Measurements from ENCODE around the gene SLC30A4. TPM values are rescaled to one million over a fixed set of nuclear protein-coding genes. Genes with fewer than 3 reads are reported as not detected.

The SLC30A4 gene
- total RNA-seq, 2 experiments from 2014 or later: 2.1 to 2.3 TPM

DNA sequence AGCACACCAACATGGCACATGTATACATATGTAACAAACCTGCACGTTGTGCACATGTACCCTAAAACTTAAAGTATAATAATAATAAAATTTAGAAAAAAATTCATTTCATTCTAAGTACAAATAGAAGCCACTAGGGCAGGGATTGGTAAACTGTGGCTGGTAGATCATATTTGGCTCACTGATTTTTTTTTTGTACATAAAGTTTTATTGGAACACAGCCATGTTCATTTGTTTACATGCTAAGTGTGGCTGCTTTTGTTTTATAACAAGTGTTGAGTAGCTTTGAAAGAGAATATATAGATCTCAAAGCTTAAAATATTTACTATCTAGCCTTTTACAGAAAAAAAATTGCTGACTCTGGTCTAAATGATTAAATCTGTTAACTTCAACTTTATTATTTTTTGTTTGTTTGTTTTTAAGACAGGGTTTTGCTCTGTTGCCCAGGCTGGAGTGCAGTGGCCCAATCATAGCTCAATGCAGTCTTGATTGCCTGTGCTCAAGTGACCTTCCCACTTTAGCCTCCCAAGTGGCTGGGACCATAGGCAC, 32.8 kb downstream of the SLC30A4 start:
- H3K27me3 Mint-ChIP-seq: no peaks in the 10 kb centered on the region
- Histone ChIP-seq H3K4me3 (ENCODE audit: low read length) (no peak overlapping the region), H3K36me3 (ENCODE audit: insufficient read depth, low read length) (no peaks in the 10 kb centered on the region), H3K4me1 (ENCODE audit: insufficient read depth, low read length) (no peaks in the 10 kb centered on the region), H3K27ac (ENCODE audit: low read depth in 1 of 2, low read length in 2 of 2) (no peak overlapping the region), H3K27me3 (ENCODE audit: control insufficient read depth in 1 of 2, insufficient read depth in 2 of 2, low read length in 2 of 2) (no peaks in the 10 kb centered on the region), H3K9me3 (ENCODE audit: control insufficient read depth in 1 of 2, insufficient read depth in 1 of 2, low read length in 2 of 2) (no peaks in the 10 kb centered on the region)
- TF ChIP-seq, protein P1, sequence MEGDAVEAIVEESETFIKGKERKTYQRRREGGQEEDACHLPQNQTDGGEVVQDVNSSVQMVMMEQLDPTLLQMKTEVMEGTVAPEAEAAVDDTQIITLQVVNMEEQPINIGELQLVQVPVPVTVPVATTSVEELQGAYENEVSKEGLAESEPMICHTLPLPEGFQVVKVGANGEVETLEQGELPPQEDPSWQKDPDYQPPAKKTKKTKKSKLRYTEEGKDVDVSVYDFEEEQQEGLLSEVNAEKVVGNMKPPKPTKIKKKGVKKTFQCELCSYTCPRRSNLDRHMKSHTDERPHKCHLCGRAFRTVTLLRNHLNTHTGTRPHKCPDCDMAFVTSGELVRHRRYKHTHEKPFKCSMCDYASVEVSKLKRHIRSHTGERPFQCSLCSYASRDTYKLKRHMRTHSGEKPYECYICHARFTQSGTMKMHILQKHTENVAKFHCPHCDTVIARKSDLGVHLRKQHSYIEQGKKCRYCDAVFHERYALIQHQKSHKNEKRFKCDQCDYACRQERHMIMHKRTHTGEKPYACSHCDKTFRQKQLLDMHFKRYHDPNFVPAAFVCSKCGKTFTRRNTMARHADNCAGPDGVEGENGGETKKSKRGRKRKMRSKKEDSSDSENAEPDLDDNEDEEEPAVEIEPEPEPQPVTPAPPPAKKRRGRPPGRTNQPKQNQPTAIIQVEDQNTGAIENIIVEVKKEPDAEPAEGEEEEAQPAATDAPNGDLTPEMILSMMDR (IDR thresholded peaks at IDR 0.05): no peak
- no peak for ATAC-seq (ENCODE audit: poor library complexity)
- no peaks in the 10 kb centered on the region for H3K9me3 Mint-ChIP-seq
- no peak overlapping the region for H3K27ac Mint-ChIP-seq
- POLR2A ChIA-PET: no interaction called here
- intact Hi-C loops (cut with DNase I, micrococcal nuclease): no loop called here
- no peak for DNase-seq
- no peaks in the 10 kb centered on the region for H3K4me1 Mint-ChIP-seq (ENCODE audit: low read depth)
- CTCF ChIA-PET: no interaction called here
- H3K4me3 Mint-ChIP-seq: no peak overlapping the region
- H3K36me3 Mint-ChIP-seq (ENCODE audit: low read depth): peaks cover 13% of the 10 kb centered on the region

DNA sequence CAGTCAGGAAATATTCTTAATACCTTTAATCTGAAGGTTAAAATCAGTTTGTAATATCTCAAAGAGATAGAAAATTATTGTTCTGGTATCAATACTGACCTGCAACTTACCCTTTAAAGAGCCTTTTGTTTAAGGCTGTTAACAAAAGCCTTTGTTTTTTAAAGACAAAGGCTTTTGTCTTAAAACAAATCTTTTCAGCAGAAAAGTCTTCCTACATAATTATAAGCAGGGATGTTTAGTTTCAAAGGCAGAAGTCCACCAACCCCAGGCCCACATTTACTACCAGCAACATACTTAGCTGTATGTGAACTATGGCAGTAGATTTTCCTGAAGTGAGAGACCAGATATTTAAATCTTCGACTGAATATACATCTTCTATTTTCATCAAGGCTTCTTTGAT, 36.2 kb downstream of the SLC30A4 start:
- Mint-ChIP-seq H3K27me3 (no peaks in the 10 kb centered on the region), H3K9me3 (no peaks in the 10 kb centered on the region), H3K4me3 (no peak overlapping the region), H3K4me1 (ENCODE audit: low read depth) (no peaks in the 10 kb centered on the region), H3K36me3 (ENCODE audit: low read depth) (peaks cover 13% of the 10 kb centered on the region), H3K27ac (no peak overlapping the region)
- Histone ChIP-seq H3K36me3 (ENCODE audit: insufficient read depth, low read length) (no peaks in the 10 kb centered on the region), H3K9me3 (ENCODE audit: control insufficient read depth in 1 of 2, insufficient read depth in 1 of 2, low read length in 2 of 2) (no peaks in the 10 kb centered on the region), H3K27ac (ENCODE audit: low read depth in 1 of 2, low read length in 2 of 2) (no peak overlapping the region), H3K4me1 (ENCODE audit: insufficient read depth, low read length) (no peaks in the 10 kb centered on the region), H3K27me3 (ENCODE audit: control insufficient read depth in 1 of 2, insufficient read depth in 2 of 2, low read length in 2 of 2) (no peaks in the 10 kb centered on the region), H3K4me3 (ENCODE audit: low read length) (no peak overlapping the region)
- no peak for ATAC-seq (ENCODE audit: poor library complexity)
- ChIA-PET POLR2A (no interaction called here), CTCF (no interaction called here)
- DNase-seq: no peak
- TF ChIP-seq, protein P1 (IDR thresholded peaks at IDR 0.05): no peak
- intact Hi-C loops (cut with DNase I, micrococcal nuclease): no loop called here

DNA sequence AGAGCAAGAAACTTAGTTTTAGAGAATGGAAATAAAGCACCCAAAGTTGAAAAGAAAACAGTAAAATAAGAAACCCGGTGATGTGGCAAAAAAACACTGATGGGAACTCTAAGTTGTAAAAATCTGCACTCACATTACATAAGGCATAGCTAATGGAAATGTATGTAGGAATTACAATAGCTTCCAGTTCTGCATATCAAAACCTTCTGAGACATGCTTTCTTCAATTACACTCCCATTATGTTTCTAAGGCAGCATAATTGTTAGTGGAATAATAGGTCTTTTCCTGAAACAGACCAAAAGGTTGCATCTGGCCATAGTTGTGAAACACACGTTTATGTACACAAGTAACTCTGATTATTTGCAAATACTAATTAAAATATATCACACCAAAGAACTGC, 41.4 kb downstream of the SLC30A4 start:
- Mint-ChIP-seq H3K9me3 (no peaks in the 10 kb centered on the region), H3K27ac (no peak overlapping the region), H3K4me1 (ENCODE audit: low read depth) (no peaks in the 10 kb centered on the region), H3K36me3 (ENCODE audit: low read depth) (peaks cover 5% of the 10 kb centered on the region), H3K4me3 (no peak overlapping the region), H3K27me3 (no peaks in the 10 kb centered on the region)
- no peaks in the 10 kb centered on the region for H3K27me3 ChIP-seq (ENCODE audit: control insufficient read depth in 1 of 2, insufficient read depth in 2 of 2, low read length in 2 of 2)
- POLR2A ChIA-PET: no interaction called here
- no peaks in the 10 kb centered on the region for H3K36me3 ChIP-seq (ENCODE audit: insufficient read depth, low read length)
- no peaks in the 10 kb centered on the region for H3K4me1 ChIP-seq (ENCODE audit: insufficient read depth, low read length)
- DNase-seq (no peak), ATAC-seq (ENCODE audit: poor library complexity) (no peak)
- H3K27ac ChIP-seq (ENCODE audit: low read depth in 1 of 2, low read length in 2 of 2): no peak overlapping the region
- no peak overlapping the region for H3K4me3 ChIP-seq (ENCODE audit: low read length)
- no peaks in the 10 kb centered on the region for H3K9me3 ChIP-seq (ENCODE audit: control insufficient read depth in 1 of 2, insufficient read depth in 1 of 2, low read length in 2 of 2)
- TF ChIP-seq, protein P1 (IDR thresholded peaks at IDR 0.05): no peak
- intact Hi-C loops (cut with DNase I, micrococcal nuclease): no loop called here
- CTCF ChIA-PET: no interaction called here
